GM23338 (cell line): Measurements from ENCODE around the gene RPL3.

Experiments
- EZH2phosphoT487 ChIP-seq: fragments of 200-600 bp; sonication (generic); IDR thresholded peaks from one replicate; pipeline ENCODE4 v1.8.1; 2018; ENCODE audit warnings: antibody characterized with exemption; ENCODE audit not compliant: unreplicated experiment
- TF ChIP-seq, protein P1 (sequence below), 2 experiments: fragments of 200-600 bp in 1 of 2; sonication (generic) in 1 of 2; conservative IDR thresholded peaks; 2 replicates each; pipeline versions ENCODE4 v1.5.1 to v1.6.1; 2016 to 2017; ENCODE audit warnings: antibody characterized with exemption in 2 of 2, low read depth in 2 of 2, mild to moderate bottlenecking in 2 of 2, moderate library complexity in 1 of 2

DNA sequence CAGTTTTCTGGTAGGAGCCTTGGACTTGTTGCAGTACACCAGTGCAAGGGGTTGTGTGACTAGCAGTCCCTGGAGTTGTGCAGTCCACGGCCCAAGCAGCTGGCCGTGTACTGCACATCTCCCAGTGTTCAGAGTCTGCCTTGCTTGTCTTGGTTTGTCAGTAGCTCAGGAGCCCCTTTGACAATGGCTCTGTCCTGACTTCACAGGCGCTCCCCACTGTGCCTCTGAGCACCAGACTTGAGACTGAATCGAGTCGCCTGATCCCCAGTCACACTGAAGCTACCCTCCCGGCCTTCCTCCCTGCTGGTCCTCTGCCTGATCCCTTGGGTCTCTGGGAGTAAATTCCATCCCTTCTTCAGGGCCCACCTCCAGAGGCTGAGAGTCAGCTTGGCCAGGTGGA is 49.8 kb upstream of the RPL3 start:
- TF ChIP-seq, protein P1, sequence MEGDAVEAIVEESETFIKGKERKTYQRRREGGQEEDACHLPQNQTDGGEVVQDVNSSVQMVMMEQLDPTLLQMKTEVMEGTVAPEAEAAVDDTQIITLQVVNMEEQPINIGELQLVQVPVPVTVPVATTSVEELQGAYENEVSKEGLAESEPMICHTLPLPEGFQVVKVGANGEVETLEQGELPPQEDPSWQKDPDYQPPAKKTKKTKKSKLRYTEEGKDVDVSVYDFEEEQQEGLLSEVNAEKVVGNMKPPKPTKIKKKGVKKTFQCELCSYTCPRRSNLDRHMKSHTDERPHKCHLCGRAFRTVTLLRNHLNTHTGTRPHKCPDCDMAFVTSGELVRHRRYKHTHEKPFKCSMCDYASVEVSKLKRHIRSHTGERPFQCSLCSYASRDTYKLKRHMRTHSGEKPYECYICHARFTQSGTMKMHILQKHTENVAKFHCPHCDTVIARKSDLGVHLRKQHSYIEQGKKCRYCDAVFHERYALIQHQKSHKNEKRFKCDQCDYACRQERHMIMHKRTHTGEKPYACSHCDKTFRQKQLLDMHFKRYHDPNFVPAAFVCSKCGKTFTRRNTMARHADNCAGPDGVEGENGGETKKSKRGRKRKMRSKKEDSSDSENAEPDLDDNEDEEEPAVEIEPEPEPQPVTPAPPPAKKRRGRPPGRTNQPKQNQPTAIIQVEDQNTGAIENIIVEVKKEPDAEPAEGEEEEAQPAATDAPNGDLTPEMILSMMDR (conservative IDR thresholded peaks at IDR 0.05; ENCODE audit: low read depth in 2 of 2): no peak
- TF ChIP-seq EZH2phosphoT487: no peak
